HepG2 (cell line): ENCODE data around the gene IQSEC1. TPM values are rescaled to one million over a fixed set of nuclear protein-coding genes. Genes with fewer than 3 reads are reported as not detected.

Source experiments
- ATAC-seq: fragments of 200-7000 bp; cut with Tn5 transposase; 3 replicates; pipeline ENCODE4 v1.9.1; 2020; ENCODE audit warnings: mild to moderate bottlenecking, moderate library complexity
- BruUV-seq: library from RNA; stranded (reverse); fragments of 400-500 nt; replicated peaks from 2 replicates; lab custom pipeline; 2021; lab: Mats Ljungman, UMichigan
- CTCF ChIA-PET: fragments of 300-600 bp; formaldehyde crosslinking; extraction: SDS; loops from one replicate; lab custom pipeline; 2021; ENCODE audit warnings: low total read pairs, inconsistent platforms, low intra/inter-chr PET ratio; lab: Yijun Ruan, JAX
- POLR2A ChIA-PET: fragments of 350-600 bp; sonication (Branson Sonifier 250); formaldehyde crosslinking; loops from one replicate; lab custom pipeline; 2020; ENCODE audit warnings: antibody characterized with exemption, inconsistent platforms; lab: Yijun Ruan, JAX
- DNase-seq: peaks from one replicate; pipeline ENCODE4 v3.0.0-alpha.2; 2015; ENCODE audit warnings: low spot score
- FAIRE-seq: peaks from 3 replicates; lab custom pipeline; 2011; peaks lifted over from hg19 to GRCh38; lab: Jason Lieb, UNC
- H2AFZ ChIP-seq: one replicate; pipeline ENCODE4 v1.6.1; 2011; ENCODE audit warnings: low read length, inconsistent platforms
- H3K27ac ChIP-seq: fragments of 300-600 bp; 3 replicates; pipeline ENCODE4 v1.8.0; 2011; ENCODE audit warnings: mixed run types, mild to moderate bottlenecking, mixed read lengths, low read length, inconsistent platforms; ENCODE audit not compliant: insufficient read depth; ENCODE audit errors: extremely low read length
- H3K27me3 ChIP-seq, 2 experiments: fragments of 200-600 bp in 1 of 2; 2 replicates in 1 of 2; 3 replicates in 1 of 2; pipeline versions ENCODE4 v1.6.0 to v1.8.0; 2011; ENCODE audit warnings: low read length in 2 of 2, mild to moderate bottlenecking in 2 of 2, moderate library complexity in 2 of 2, inconsistent platforms in 1 of 2; ENCODE audit not compliant: insufficient read depth in 2 of 2, control insufficient read depth in 1 of 2
- H3K36me3 ChIP-seq, 2 experiments: fragments of 200-600 bp in 1 of 2; replicated peaks in 1 of 2; 2 replicates in 1 of 2; 3 replicates in 1 of 2; pipeline versions ENCODE4 v1.5.1 to v1.8.0; 2011; ENCODE audit warnings: low read length in 2 of 2, inconsistent platforms in 1 of 2; ENCODE audit not compliant: insufficient read depth in 2 of 2, control insufficient read depth in 1 of 2
- H3K4me1 ChIP-seq: 2 replicates; pipeline ENCODE4 v1.5.1; 2012; ENCODE audit warnings: low read length, inconsistent platforms; ENCODE audit not compliant: insufficient read depth
- H3K4me2 ChIP-seq: 2 replicates; pipeline ENCODE4 v1.6.0; 2011; ENCODE audit warnings: low read depth, low read length, inconsistent platforms
- H3K4me3 ChIP-seq, 3 experiments: fragments of 200-600 bp in 1 of 3; sonication (generic), shearing (Covaris generic) in 1 of 3; replicated peaks in 1 of 3; 2 replicates each; pipeline ENCODE4 v1.5.1; 2011 to 2016; ENCODE audit warnings: low read length in 3 of 3, inconsistent platforms in 2 of 3, low read depth in 2 of 3, mild to moderate bottlenecking in 2 of 3, control low read depth in 1 of 3, mixed read lengths in 1 of 3; ENCODE audit not compliant: insufficient read depth in 1 of 3
- H3K79me2 ChIP-seq: one replicate; pipeline ENCODE4 v1.6.1; 2011; ENCODE audit warnings: low read length, inconsistent platforms; ENCODE audit not compliant: insufficient read depth
- H3K9ac ChIP-seq: 2 replicates; pipeline ENCODE4 v1.6.0; 2011; ENCODE audit warnings: mild to moderate bottlenecking, low read depth, low read length, inconsistent platforms; ENCODE audit not compliant: insufficient read depth
- H3K9me3 ChIP-seq: 2 replicates; pipeline ENCODE4 v1.5.1; 2012; ENCODE audit warnings: mild to moderate bottlenecking, low read length
- H4K20me1 ChIP-seq: 2 replicates; pipeline ENCODE4 v1.6.0; 2011; ENCODE audit warnings: inconsistent platforms, mild to moderate bottlenecking, low read length, moderate library complexity; ENCODE audit not compliant: insufficient read depth
- NONO ChIP-seq, 2 experiments: fragments of 450-650 bp in 1 of 2; sonication (generic) in 1 of 2; formaldehyde crosslinking in 1 of 2; IDR thresholded peaks in 1 of 2; conservative IDR thresholded peaks in 1 of 2; 2 replicates each; pipeline versions ENCODE4 v1.6.1 to v1.8.0; 2017 to 2022; ENCODE audit warnings: mild to moderate bottlenecking in 1 of 2, missing genetic modification reagents in 1 of 2, moderate library complexity in 1 of 2
- NR2C2 ChIP-seq: sonication (generic); formaldehyde crosslinking; IDR thresholded peaks from 2 replicates; pipeline ENCODE4 v1.4.0; 2020; ENCODE audit warnings: missing genetic modification reagents, mild to moderate bottlenecking, moderate library complexity, borderline replicate concordance
- SP2 ChIP-seq: sonication (generic); formaldehyde crosslinking; IDR thresholded peaks from 2 replicates; pipeline ENCODE4 v1.5.1; 2020; ENCODE audit warnings: mild to moderate bottlenecking, missing genetic modification reagents
- ZFP62 ChIP-seq: sonication (generic); formaldehyde crosslinking; IDR thresholded peaks from 2 replicates; pipeline ENCODE4 v1.4.0; 2020; ENCODE audit warnings: missing genetic modification reagents
- ZNF629 ChIP-seq: sonication (generic); formaldehyde crosslinking; conservative IDR thresholded peaks from 2 replicates; pipeline ENCODE4 v1.5.0; 2020; ENCODE audit warnings: missing genetic modification reagents
- WGBS: methylation state at CpG from one replicate; pipeline ENCODE4 v1.1.6; 2017; ENCODE audit warnings: low lambda C conversion rate; 5-methylcytosine and 5-hydroxymethylcytosine counted together
- in situ Hi-C: cut with HindIII; loops from 2 replicates; pipeline ENCODE4 v1.10.0; 2017; ENCODE audit warnings: low pct_unique_long_range_greater_than_20kb; ENCODE audit not compliant: extremely low pct_ligation_motif_present
- intact Hi-C: fragments of 100-400 bp; cut with micrococcal nuclease; formaldehyde crosslinking; loops from one replicate; pipeline ENCODE4 v1.10.0; 2022; ENCODE audit not compliant: unreplicated experiment
- polyA plus RNA-seq, 8 experiments: library from polyadenylated mRNA; depleted of rRNA in 3 of 8; stranded (reverse) in 7 of 8; unstranded in 1 of 8; fragments of >200 nt; fragmentation: Illumina TruSeq in 4 of 8; extraction: Trizol in 4 of 8; gene quantifications; 2 replicates each; pipeline versions ENCODE4 v1.2.1 to v1.2.3, GENCODE V29; 2011 to 2016; ENCODE audit warnings: low read depth in 4 of 8, missing spikeins in 1 of 8, mixed read lengths in 1 of 8; ENCODE audit not compliant: insufficient read depth in 1 of 8
- total RNA-seq, 5 experiments: library from RNA; depleted of rRNA; stranded (reverse); fragments of >200 nt; fragmentation: Illumina TruSeq; extraction: Trizol; gene quantifications; 2 replicates each; pipeline ENCODE4 v1.2.3, GENCODE V29; 2016; ENCODE audit warnings: low read depth in 1 of 5
- TF ChIP-seq, protein P1 (sequence below): IDR thresholded peaks from 2 replicates; pipeline ENCODE4 v1.6.1; 2016; ENCODE audit warnings: low read depth, missing genetic modification reagents, missing compliant biosample characterization

Gene IQSEC1
- total and polyA plus RNA-seq, 2 of the 13 experiments (the other 11 are each of a cell fraction or from before 2014, with no cell fraction given) = 17.4 to 20.2 TPM

DNA sequence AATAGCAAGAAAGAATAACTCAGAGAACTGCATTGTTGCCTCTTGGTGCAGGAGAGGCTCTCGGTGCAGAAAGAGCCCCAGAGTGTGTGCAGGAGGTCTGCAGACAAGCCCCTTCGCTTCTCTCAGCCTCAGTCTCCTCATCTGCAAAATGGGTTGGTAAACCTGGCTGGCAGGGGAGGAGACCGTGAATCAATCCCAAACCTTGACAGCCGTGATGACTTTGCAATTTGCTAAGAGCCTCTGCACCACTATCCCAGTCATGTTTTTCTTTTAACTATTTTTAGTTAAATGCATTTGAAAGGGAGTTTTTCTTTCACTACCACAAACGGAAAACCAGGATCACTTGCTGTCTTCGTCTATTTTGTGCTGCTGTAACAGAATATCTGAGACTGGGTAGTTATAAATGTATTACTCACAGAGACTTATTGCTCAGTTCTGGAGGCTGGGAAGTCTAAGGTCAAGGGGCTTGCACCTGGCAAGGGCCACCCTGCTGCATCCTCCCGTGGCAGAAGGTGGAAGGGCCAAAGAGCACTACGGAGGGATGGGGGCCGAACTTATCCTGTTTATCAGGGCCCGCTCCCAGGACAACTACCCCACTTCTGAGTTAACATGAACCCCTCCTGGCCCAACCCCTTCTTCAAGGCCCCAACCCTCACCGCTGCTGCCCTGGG is 14.2 kb upstream of the IQSEC1 start:
- no TSS peak for BruUV-seq
- no peak overlapping the region for H3K27ac ChIP-seq
- peaks cover 0 to 5% of the 10 kb centered on the region in 2 experiments; a peak in 2 of 5 replicates for H3K36me3 ChIP-seq
- POLR2A ChIA-PET = no interaction called here
- CTCF ChIA-PET = no interaction called here
- H3K27me3 ChIP-seq = no peaks in the 10 kb centered on the region
- WGBS = 89% methylated on average over 11 of the region's 11 CpGs
- peaks cover 4% of the 10 kb centered on the region; the same call in 1 of the 2 replicates for H4K20me1 ChIP-seq
- peak; percentile 86 for TF ChIP-seq ZNF629 (CRISPR knock-in tag)
- TF ChIP-seq SP2 (CRISPR knock-in tag) = no peak
- no peak for TF ChIP-seq ZFP62 (CRISPR knock-in tag)
- TF ChIP-seq NR2C2 = no peak
- TF ChIP-seq, protein P1, sequence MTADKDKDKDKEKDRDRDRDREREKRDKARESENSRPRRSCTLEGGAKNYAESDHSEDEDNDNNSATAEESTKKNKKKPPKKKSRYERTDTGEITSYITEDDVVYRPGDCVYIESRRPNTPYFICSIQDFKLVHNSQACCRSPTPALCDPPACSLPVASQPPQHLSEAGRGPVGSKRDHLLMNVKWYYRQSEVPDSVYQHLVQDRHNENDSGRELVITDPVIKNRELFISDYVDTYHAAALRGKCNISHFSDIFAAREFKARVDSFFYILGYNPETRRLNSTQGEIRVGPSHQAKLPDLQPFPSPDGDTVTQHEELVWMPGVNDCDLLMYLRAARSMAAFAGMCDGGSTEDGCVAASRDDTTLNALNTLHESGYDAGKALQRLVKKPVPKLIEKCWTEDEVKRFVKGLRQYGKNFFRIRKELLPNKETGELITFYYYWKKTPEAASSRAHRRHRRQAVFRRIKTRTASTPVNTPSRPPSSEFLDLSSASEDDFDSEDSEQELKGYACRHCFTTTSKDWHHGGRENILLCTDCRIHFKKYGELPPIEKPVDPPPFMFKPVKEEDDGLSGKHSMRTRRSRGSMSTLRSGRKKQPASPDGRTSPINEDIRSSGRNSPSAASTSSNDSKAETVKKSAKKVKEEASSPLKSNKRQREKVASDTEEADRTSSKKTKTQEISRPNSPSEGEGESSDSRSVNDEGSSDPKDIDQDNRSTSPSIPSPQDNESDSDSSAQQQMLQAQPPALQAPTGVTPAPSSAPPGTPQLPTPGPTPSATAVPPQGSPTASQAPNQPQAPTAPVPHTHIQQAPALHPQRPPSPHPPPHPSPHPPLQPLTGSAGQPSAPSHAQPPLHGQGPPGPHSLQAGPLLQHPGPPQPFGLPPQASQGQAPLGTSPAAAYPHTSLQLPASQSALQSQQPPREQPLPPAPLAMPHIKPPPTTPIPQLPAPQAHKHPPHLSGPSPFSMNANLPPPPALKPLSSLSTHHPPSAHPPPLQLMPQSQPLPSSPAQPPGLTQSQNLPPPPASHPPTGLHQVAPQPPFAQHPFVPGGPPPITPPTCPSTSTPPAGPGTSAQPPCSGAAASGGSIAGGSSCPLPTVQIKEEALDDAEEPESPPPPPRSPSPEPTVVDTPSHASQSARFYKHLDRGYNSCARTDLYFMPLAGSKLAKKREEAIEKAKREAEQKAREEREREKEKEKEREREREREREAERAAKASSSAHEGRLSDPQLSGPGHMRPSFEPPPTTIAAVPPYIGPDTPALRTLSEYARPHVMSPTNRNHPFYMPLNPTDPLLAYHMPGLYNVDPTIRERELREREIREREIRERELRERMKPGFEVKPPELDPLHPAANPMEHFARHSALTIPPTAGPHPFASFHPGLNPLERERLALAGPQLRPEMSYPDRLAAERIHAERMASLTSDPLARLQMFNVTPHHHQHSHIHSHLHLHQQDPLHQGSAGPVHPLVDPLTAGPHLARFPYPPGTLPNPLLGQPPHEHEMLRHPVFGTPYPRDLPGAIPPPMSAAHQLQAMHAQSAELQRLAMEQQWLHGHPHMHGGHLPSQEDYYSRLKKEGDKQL = no peak
- no peak for TF ChIP-seq NONO (IDR thresholded peaks at IDR 0.05)
- TF ChIP-seq NONO (CRISPR knock-in tag; conservative IDR thresholded peaks at IDR 0.05) = no peak
- no peak for ATAC-seq
- intact Hi-C loops (no loop called here), in situ Hi-C loops (no loop called here)
- H3K4me3 ChIP-seq = no peak overlapping the region
- no peak overlapping the region for H3K4me2 ChIP-seq
- no peak for FAIRE-seq
- DNase-seq = no peak
- no peak overlapping the region for H3K9ac ChIP-seq
- no peaks in the 10 kb centered on the region for H3K79me2 ChIP-seq
- no peaks in the 10 kb centered on the region for H3K9me3 ChIP-seq
- peaks cover 14% of the 10 kb centered on the region for H3K4me1 ChIP-seq
- no peak overlapping the region for H2AFZ ChIP-seq
